Measurements from ENCODE around the gene INPP1. TPM values are rescaled to one million over a fixed set of nuclear protein-coding genes. Genes with fewer than 3 reads are reported as not detected.
A peak's percentile ranks its signal among the peaks of the same experiment; 100 is the strongest.
"Not testable (repeated sequence)": the region's sequence is repeated elsewhere in the genome, so short reads cannot be mapped to it uniquely, and the experiment has no call there.

Gene INPP1
- total RNA-seq = 10 to 100 TPM; 18.6 to 25.9 TPM

DNA sequence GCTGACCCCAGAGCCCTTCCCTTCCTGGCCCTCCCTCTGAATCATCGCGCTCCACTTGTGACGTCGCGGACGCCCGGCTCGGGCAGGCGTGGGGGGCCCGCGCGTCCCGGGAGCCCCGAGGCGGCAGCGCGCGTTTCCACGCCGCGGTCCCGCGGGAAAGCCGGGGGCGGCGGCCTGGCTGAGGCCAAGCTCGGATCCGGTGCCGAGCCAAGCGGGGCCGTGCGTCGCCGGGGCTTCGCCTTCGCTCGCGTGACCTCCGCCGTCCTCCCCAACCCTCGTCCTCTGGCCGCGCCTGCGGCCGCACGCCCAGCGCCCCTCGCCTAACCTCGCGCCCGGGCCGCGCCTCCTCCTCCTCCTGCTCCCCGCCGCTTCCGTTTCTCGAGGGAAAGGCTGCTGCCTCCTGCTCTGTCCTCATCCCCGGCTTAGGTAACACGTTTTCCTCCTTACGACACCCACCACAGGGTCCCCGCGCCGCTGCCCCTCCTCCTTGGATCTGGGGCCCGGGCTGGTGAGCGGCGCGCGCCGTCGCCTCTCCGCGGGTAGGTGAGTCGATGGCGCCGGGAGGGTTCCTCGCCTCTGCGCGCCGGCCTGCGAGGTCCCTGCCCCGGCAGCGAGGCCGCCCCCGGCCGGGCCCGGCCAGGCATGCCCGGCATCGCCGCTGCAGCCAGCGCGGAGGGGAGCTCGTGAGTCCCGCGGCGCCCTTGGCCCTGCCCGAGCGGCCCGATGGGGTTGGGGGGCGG is at the start of gene INPP1:
Gene INPP1 (plus strand): TSS at position 54 of the 740 bp plus-strand sequence. CDS start 16,514 bp downstream, outside the sequence.
- TF ChIP-seq, protein P1, sequence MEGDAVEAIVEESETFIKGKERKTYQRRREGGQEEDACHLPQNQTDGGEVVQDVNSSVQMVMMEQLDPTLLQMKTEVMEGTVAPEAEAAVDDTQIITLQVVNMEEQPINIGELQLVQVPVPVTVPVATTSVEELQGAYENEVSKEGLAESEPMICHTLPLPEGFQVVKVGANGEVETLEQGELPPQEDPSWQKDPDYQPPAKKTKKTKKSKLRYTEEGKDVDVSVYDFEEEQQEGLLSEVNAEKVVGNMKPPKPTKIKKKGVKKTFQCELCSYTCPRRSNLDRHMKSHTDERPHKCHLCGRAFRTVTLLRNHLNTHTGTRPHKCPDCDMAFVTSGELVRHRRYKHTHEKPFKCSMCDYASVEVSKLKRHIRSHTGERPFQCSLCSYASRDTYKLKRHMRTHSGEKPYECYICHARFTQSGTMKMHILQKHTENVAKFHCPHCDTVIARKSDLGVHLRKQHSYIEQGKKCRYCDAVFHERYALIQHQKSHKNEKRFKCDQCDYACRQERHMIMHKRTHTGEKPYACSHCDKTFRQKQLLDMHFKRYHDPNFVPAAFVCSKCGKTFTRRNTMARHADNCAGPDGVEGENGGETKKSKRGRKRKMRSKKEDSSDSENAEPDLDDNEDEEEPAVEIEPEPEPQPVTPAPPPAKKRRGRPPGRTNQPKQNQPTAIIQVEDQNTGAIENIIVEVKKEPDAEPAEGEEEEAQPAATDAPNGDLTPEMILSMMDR (IDR thresholded peaks at IDR 0.05) = no peak
- no peaks in the 10 kb centered on the region for H3K36me3 ChIP-seq
- H3K27ac ChIP-seq = peak within 1 kb of the TSS; percentile 95 to 96
- H3K4me1 ChIP-seq = peaks cover 0 to 21% of the 10 kb centered on the region in 2 donors
- H3K9me3 ChIP-seq = no peaks in the 10 kb centered on the region
- DNase-seq (ENCODE audit: low spot score) = peak; percentile 83
- peak within 1 kb of the TSS; percentile 63 to 84 for H3K4me3 ChIP-seq
- H3K27me3 ChIP-seq = no peaks in the 10 kb centered on the region

- H3K36me3 ChIP-seq; H3K9me3 ChIP-seq; H3K27ac ChIP-seq; H3K4me3 ChIP-seq; DNase-seq (ENCODE audit: low spot score); H3K27me3 ChIP-seq; H3K4me1 ChIP-seq: not testable (repeated sequence)
Measured at GRCh38 chr2:190297880-190298279, 45.5 kb upstream of the INPP1 start.

DNA sequence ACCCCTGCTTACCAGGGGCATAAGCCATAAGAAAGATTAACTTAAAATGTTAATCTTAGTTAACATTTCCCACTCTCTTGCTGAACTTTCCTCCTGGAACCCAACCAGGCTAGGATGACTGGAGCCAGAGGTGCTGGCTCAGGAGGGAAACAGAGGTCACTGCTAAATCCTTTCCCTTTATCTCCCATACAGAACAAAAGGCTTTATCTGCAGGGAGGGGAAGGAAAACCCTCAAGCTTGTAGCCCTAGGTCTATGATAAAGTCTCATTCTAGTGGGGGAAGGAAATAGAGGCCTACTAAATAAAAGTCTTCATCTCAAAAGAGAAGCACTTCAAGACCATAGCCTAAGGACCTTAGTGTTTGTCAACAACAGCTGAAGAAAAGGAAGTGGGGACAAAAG is 42.4 kb upstream of the INPP1 start:
- TF ChIP-seq, protein P1 (IDR thresholded peaks at IDR 0.05) = no peak
- H3K27me3 ChIP-seq = no peaks in the 10 kb centered on the region
- H3K36me3 ChIP-seq = peaks cover 5% of the 10 kb centered on the region
- H3K4me3 ChIP-seq = no peak overlapping the region
- no peak overlapping the region for H3K27ac ChIP-seq
- H3K9me3 ChIP-seq = no peaks in the 10 kb centered on the region
- DNase-seq (ENCODE audit: low spot score) = no peak
- no peaks in the 10 kb centered on the region for H3K4me1 ChIP-seq

DNA sequence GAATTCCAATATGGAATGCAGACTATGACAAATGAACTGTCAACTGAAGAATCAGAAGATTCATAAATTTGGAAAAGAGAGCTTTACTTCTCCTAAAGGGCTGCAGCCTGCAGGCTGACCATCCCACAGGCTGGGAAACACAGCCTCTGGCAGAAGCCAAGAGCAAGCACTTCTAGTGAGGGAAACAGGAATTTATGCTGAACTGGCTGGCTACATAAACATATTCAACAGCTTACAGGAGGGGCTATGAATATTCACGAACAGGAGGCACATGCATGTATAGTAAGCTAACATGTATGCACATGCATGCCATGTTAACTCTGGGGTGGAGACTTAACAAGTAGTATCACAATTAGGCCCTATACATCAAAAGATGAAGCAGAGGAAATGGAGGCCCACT is 41.3 kb upstream of the INPP1 start:
- Histone ChIP-seq H3K36me3 (no peaks in the 10 kb centered on the region), H3K27ac (no peak overlapping the region), H3K27me3 (no peaks in the 10 kb centered on the region), H3K4me1 (no peaks in the 10 kb centered on the region), H3K4me3 (no peak overlapping the region), H3K9me3 (no peaks in the 10 kb centered on the region)
- no peak for DNase-seq (ENCODE audit: low spot score)
- TF ChIP-seq, protein P1 (IDR thresholded peaks at IDR 0.05) = no peak

- TF ChIP-seq, protein P1 (IDR thresholded peaks at IDR 0.05) = no peak
- no peak overlapping the region for H3K4me3 ChIP-seq
- DNase-seq (ENCODE audit: low spot score) = no peak
- H3K4me1 ChIP-seq = no peaks in the 10 kb centered on the region
- no peaks in the 10 kb centered on the region for H3K27me3 ChIP-seq
- H3K27ac ChIP-seq = no peak overlapping the region
- H3K9me3 ChIP-seq = no peaks in the 10 kb centered on the region
- no peaks in the 10 kb centered on the region for H3K36me3 ChIP-seq
Measured at GRCh38 chr2:190303647-190304046, 39.7 kb upstream of the INPP1 start.

DNA sequence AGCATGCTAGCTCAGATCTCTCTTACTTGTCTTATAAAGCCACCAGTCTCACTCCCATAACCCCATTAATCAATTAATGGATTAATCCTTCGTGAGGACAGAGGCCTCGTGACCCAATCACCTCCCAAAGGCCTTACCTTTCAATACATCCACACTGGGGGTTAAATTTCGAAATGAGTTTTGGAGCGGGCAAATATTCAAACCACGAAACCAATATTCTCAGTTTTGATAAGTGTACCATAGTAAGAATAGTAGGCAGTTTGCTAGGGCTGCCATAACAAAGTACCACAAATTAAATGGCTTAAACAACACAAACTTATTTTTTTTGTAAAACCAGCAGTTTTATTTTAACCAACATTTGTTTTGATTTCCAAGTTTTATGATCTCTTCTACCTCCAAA is 39.0 kb upstream of the INPP1 start:
- Histone ChIP-seq H3K4me1 (no peaks in the 10 kb centered on the region), H3K4me3 (no peak overlapping the region), H3K27me3 (no peaks in the 10 kb centered on the region), H3K9me3 (no peaks in the 10 kb centered on the region), H3K36me3 (no peaks in the 10 kb centered on the region), H3K27ac (no peak overlapping the region)
- no peak for DNase-seq (ENCODE audit: low spot score)
- TF ChIP-seq, protein P1 (IDR thresholded peaks at IDR 0.05) = no peak

All from right atrium auricular region (tissue), 2 donors.